Activated T-cell treated with anti-CD3 and anti-CD28 coated beads, Interleukin-2, amount 50 U/mL, for 4 hours (primary cell): ENCODE measurements around the gene CNOT10. TPM values are rescaled to one million over a fixed set of nuclear protein-coding genes. Genes with fewer than 3 reads are reported as not detected.

ENCODE experiments used
- ATAC-seq, 2 donors: fragments of 200-7000 bp; cut with Tn5 transposase; one replicate each; pipeline ENCODE4 v1.10.0; 2021
- DNase-seq: peaks from one replicate; pipeline ENCODE4 v3.0.0-alpha.2; 2020
- H3K27me3 Mint-ChIP-seq: one replicate; pipeline ENCODE4 v1.8.0; 2021; ENCODE audit warnings: low read depth, mixed read lengths
- H3K36me3 Mint-ChIP-seq: one replicate; pipeline ENCODE4 v1.8.0; 2022; ENCODE audit warnings: mixed read lengths; ENCODE audit not compliant: insufficient read depth
- H3K4me1 Mint-ChIP-seq: one replicate; pipeline ENCODE4 v1.8.0; 2021; ENCODE audit warnings: low read depth, mixed read lengths
- H3K4me3 Mint-ChIP-seq: one replicate; pipeline ENCODE4 v1.8.0; 2021; ENCODE audit warnings: mild to moderate bottlenecking, moderate library complexity, mixed read lengths
- H3K9me3 Mint-ChIP-seq: one replicate; pipeline ENCODE4 v1.8.0; 2021; ENCODE audit warnings: mixed read lengths
- total RNA-seq, 3 donors: library from RNA; stranded (reverse); gene quantifications; one replicate each; pipeline ENCODE4 v1.2.1, GENCODE V29; 2021

The CNOT10 gene
- total RNA-seq, 3 donors from 2014 or later = 48.3 to 50.1 (median 48.6) TPM

DNA sequence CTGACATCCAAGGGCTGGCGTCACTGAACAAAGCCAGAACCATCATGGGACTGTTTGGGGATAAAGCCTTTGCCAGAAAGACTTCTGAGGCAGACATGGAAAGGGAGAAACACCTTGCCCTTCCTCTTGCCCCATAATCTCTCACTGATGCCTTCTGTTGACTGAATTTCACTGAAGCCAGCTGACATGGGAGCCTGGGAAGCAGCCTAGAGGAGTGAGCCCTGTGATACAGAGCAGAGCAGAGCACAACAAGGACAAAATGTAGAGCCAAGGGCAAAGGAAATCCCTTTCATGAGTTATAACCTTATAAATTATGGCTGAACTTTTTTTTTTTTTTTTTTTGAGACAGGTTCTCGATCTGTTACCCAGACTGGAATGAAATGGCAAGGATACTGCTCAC, 9.8 kb upstream of the CNOT10 start:
- no peak for DNase-seq
- Mint-ChIP-seq H3K36me3 (no peaks in the 10 kb centered on the region), H3K9me3 (no peaks in the 10 kb centered on the region), H3K4me1 (no peaks in the 10 kb centered on the region), H3K27me3 (peaks cover 1% of the 10 kb centered on the region), H3K4me3 (no peak overlapping the region)
- no peak for ATAC-seq

DNA sequence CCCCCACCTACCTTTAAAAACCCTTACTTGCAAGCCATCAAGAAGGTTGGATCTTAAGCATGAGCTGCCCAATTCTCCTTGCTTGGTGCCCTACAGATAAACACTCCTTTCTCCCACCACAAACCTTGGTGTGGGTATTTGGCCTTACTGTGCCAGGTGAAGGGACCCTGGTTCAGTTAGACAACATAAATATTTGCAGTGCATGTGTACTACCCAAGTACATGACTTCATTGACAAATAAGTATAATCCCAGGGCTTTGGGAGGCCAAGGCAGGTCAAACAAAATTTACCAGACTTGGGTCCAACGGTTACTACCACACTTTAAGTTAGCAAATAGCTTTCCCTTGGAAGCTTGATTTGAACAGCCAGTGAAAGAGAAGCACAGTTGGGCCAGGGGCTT, 9.3 kb upstream of the CNOT10 start:
- no peaks in the 10 kb centered on the region for H3K36me3 Mint-ChIP-seq
- no peak overlapping the region for H3K4me3 Mint-ChIP-seq
- H3K4me1 Mint-ChIP-seq = no peaks in the 10 kb centered on the region
- no peaks in the 10 kb centered on the region for H3K9me3 Mint-ChIP-seq
- H3K27me3 Mint-ChIP-seq = peaks cover 1% of the 10 kb centered on the region
- ATAC-seq = no peak
- DNase-seq = no peak

DNA sequence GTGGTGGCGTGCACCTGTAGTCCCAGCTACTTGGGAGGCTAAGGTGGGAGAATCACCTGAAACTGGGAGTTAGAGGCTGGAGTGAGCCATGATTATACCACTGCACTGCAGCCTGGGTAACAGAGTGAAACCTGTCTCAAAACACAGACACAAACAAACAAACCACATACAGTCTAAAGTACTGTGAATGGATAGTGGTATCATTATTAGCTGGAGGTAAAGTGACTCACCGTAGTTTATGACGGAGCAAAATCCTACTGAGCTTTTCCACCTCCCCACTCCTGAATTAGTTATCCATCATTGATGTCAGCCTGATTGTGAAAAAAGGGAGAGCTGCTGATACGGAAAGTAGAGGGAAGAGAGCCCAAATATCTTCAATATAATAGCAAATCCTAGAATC, 3.2 kb upstream of the CNOT10 start:
- DNase-seq (no peak), ATAC-seq (no peak)
- Mint-ChIP-seq H3K36me3 (no peaks in the 10 kb centered on the region), H3K4me1 (peaks cover 16% of the 10 kb centered on the region), H3K4me3 (no peak overlapping the region), H3K27me3 (no peaks in the 10 kb centered on the region), H3K9me3 (no peaks in the 10 kb centered on the region)

DNA sequence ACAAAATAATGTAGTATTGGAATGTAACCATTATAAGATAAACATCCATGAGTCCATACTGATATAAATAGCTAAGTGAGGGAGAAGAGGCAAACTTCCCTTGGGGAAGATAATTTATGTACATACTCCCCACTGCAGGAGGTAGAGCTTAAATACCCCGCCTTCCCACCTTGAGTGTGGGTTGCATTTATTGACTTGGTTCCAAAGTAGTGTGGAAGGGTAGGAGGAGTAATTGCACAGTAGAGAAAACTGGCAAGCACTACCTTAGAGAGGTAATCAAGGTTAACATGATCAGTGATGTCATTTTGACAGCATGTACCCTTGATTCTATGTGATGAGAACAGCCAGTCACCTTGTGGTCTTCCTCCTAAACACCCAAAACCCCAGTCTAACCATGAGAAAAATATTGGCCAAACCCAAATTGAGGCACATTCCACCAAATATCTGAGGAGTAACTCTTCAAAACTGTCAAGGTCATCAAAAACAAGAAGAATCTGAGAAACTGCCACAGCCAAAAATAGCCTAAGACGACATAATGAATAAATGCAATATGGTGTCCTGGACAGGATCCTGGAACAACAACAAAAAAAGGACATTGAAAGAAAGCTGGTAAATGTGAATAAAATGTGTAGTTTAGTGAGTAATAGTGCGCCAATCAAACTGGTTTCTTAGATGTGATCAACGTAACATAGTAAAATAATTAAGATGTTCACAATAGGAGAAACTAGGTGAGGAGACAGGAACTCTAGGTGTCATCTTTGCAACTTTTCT, 774 bp upstream of the CNOT10 start:
- no peaks in the 10 kb centered on the region for H3K9me3 Mint-ChIP-seq
- ATAC-seq = no peak
- H3K4me3 Mint-ChIP-seq = peak overlapping the region; percentile 94
- DNase-seq = no peak
- peaks cover 26% of the 10 kb centered on the region for H3K4me1 Mint-ChIP-seq
- peaks cover 3% of the 10 kb centered on the region for H3K36me3 Mint-ChIP-seq
- H3K27me3 Mint-ChIP-seq = no peaks in the 10 kb centered on the region

DNA sequence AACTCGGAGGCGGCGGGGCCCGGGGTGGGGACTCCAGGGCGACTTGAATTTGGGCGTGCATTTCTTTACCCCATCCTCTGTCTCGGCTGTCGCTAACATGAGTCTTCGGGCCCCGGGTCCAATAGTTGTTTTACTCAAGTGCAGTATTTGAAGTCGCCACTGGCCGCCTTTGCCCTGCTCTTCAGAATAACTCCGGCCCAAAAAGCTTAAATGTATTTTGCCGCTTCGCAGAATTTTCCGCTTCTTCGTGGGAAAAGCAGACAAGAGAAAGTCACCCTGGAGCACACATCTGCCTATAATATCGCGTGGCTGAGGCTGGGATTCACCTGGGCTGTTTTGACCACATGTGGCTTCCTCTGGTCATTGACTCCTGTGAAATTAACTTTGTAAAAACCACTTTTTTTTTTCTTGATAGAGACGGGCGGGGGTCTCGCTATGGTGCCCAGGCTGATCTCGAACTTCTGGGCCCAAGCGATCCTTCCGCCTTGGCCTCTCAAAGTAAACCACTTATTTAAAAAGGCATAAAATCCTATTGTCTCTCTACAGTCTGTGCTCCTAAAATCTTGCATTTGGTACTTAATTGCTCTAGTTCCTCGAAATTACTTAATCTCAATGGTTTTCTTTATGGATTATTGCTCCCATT, 676 bp downstream of the CNOT10 start:
- DNase-seq (no peak), ATAC-seq (no peak)
- H3K9me3 Mint-ChIP-seq = no peaks in the 10 kb centered on the region
- H3K27me3 Mint-ChIP-seq = no peaks in the 10 kb centered on the region
- peaks cover 32% of the 10 kb centered on the region for H3K4me1 Mint-ChIP-seq
- peaks cover 7% of the 10 kb centered on the region for H3K36me3 Mint-ChIP-seq
- H3K4me3 Mint-ChIP-seq = peak overlapping the region; percentile 94

DNA sequence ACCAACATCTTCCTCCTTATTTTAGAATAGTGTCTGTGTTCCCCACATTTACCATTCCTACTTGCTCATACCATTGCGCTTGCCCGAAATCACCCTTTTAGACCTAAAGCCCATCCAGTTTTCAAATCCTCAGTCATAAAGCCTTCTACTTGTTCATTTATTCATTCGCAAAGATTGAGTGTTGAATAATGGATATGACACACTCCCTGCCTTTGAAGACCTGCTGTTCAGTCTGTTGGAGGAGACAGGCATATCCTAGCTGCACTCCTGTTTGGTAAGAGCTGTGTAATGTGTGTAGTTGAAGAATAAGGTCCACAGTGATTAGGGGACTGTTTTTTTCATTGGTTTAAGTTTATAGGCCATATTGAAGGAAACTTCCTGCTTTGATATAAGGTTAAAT, 1.7 kb downstream of the CNOT10 start:
- H3K4me1 Mint-ChIP-seq = peaks cover 32% of the 10 kb centered on the region
- no peaks in the 10 kb centered on the region for H3K9me3 Mint-ChIP-seq
- H3K4me3 Mint-ChIP-seq = peak overlapping the region; percentile 94
- ATAC-seq (no peak), DNase-seq (no peak)
- no peaks in the 10 kb centered on the region for H3K27me3 Mint-ChIP-seq
- H3K36me3 Mint-ChIP-seq = peaks cover 7% of the 10 kb centered on the region

DNA sequence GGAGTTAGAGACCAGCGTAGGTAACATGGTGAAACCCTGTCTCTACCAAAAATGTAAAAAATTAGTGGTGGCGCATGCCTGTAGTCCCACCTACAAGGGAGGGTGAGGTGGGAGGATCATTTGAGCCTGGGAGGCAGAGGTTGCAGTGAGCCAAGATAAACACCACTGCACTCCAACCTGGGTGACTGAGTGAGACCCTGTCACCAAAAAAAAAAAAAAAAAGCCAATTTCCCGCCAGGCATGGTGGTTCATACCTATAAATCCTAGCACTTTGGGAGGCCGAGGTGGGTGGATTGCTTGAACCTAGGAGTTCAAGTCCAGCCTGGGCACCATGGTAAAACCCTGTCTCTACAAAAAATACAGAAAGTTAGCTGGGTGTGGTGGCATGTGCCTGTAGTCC, 6.9 kb downstream of the CNOT10 start:
- ATAC-seq (no peak), DNase-seq (no peak)
- H3K9me3 Mint-ChIP-seq = no peaks in the 10 kb centered on the region
- no peaks in the 10 kb centered on the region for H3K27me3 Mint-ChIP-seq
- H3K4me1 Mint-ChIP-seq = peaks cover 22% of the 10 kb centered on the region
- H3K36me3 Mint-ChIP-seq = peaks cover 7% of the 10 kb centered on the region
- H3K4me3 Mint-ChIP-seq = no peak overlapping the region

DNA sequence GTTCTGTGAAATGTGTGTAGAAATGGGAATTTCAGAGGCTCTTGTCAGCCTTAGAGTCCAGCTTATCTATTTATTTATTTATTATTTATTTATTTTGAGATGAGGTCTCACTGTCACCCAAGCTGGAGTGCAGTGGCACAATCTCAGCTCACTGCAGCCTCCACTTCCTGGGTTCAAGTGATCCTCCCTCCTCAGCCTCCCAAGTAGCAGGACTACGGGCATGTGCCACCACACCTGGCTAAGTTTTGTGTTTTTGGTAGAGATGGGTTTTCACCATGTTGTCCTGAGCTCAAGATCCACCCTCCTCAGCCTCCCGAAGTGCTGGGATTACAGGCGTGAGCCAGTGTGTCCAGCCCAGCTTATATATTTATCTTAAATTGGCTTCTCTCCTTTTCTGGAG, 11.5 kb downstream of the CNOT10 start:
- no peaks in the 10 kb centered on the region for H3K9me3 Mint-ChIP-seq
- no peak for ATAC-seq
- H3K36me3 Mint-ChIP-seq = peaks cover 9% of the 10 kb centered on the region
- peaks cover 15% of the 10 kb centered on the region for H3K4me1 Mint-ChIP-seq
- DNase-seq = no peak
- H3K4me3 Mint-ChIP-seq = no peak overlapping the region
- H3K27me3 Mint-ChIP-seq = no peaks in the 10 kb centered on the region

DNA sequence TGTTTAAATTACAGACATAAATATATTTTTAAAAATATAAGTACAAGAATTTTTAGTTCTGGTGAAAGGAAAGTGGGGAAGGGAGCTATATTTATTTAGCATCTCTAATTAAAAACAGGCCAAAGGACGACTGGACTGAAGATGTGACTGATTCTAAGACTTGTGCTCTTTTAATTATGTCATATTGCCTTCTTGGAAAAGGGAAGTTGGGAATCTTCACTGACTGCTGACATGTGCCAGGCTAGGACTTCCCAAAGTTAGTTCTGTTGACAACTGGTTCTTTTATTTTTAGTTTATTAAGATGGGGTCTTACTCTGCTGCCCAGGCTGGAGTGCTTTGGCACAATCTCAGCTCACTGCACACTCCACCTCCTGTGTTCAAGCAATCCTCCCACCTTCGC, 13.5 kb downstream of the CNOT10 start:
- H3K9me3 Mint-ChIP-seq = no peaks in the 10 kb centered on the region
- ATAC-seq (no peak), DNase-seq (no peak)
- H3K27me3 Mint-ChIP-seq = no peaks in the 10 kb centered on the region
- H3K4me1 Mint-ChIP-seq = peaks cover 24% of the 10 kb centered on the region
- H3K36me3 Mint-ChIP-seq = peaks cover 13% of the 10 kb centered on the region
- H3K4me3 Mint-ChIP-seq = no peak overlapping the region

DNA sequence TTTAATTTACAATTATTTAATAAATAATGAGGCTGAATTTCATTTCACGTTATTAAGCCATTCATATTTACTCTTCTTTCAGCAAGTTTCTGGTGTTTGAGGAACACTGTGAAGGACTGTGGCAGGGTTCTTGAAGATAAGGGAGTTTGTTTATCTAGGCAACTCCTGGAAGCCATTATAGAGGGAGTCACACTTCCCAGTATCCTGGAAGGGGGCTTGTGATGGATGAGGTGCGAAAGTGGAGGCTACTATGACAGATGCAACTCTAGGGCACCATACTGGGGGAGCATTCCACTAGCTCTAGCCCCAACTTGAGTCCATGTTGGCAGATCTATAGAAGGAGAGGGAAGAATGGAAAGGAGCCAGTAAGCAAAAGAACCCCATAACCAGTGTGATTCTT, 14.4 kb downstream of the CNOT10 start:
- ATAC-seq (no peak), DNase-seq (no peak)

DNA sequence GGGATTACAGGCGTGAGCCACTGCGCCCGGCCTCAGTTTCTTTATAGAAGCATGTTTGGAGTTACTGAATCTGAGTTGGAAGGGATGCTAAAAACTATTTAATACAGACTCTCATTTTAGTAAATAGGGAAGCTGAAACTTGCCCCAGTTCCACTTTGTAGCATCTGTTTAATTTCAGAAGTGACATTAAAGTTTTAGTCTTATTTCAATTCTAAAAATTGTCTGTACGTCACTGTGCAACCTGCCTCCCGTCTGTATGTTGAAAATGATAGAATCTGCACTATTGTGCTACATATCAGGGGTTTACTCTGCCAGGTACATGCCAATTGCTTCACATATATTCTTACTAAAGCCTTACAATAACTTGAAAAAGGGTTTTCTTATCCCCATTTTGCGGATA, 15.3 kb downstream of the CNOT10 start:
- H3K9me3 Mint-ChIP-seq = no peaks in the 10 kb centered on the region
- peaks cover 24% of the 10 kb centered on the region for H3K4me1 Mint-ChIP-seq
- no peak for DNase-seq
- H3K27me3 Mint-ChIP-seq = no peaks in the 10 kb centered on the region
- H3K36me3 Mint-ChIP-seq = peaks cover 14% of the 10 kb centered on the region
- H3K4me3 Mint-ChIP-seq = no peak overlapping the region
- no peak for ATAC-seq

More for the DNA sequence above, 14.4 kb downstream of the CNOT10 start:
- no peaks in the 10 kb centered on the region for H3K9me3 Mint-ChIP-seq
- H3K4me3 Mint-ChIP-seq = no peak overlapping the region
- H3K27me3 Mint-ChIP-seq = no peaks in the 10 kb centered on the region
- H3K36me3 Mint-ChIP-seq = peaks cover 14% of the 10 kb centered on the region
- H3K4me1 Mint-ChIP-seq = peaks cover 25% of the 10 kb centered on the region

DNA sequence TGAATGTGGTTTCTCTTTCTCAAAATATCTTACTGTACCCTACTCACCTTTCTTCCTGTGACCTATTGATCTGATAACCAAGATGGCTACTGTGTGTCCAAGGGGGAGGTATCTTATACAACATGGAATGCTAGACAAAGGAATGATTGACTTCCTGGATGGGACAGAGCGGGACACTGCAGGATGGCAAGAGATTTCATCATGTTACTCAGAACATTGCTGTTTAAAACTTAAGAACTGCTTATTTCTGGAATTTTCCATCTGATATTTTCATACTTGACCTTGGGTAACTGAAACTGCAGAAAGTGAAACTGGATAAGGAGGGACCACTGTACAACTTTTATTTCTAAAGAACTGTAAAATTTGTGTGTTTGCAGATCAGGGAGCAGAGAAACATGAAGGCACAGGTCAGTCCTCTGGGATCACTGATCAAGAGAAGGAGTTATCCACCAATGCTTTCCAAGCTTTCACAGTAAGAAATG, 18.5 kb downstream of the CNOT10 start:
- peaks cover 15% of the 10 kb centered on the region for H3K36me3 Mint-ChIP-seq
- no peaks in the 10 kb centered on the region for H3K9me3 Mint-ChIP-seq
- ATAC-seq (no peak), DNase-seq (no peak)
- H3K4me1 Mint-ChIP-seq = peaks cover 40% of the 10 kb centered on the region
- H3K4me3 Mint-ChIP-seq = no peak overlapping the region
- H3K27me3 Mint-ChIP-seq = no peaks in the 10 kb centered on the region

DNA sequence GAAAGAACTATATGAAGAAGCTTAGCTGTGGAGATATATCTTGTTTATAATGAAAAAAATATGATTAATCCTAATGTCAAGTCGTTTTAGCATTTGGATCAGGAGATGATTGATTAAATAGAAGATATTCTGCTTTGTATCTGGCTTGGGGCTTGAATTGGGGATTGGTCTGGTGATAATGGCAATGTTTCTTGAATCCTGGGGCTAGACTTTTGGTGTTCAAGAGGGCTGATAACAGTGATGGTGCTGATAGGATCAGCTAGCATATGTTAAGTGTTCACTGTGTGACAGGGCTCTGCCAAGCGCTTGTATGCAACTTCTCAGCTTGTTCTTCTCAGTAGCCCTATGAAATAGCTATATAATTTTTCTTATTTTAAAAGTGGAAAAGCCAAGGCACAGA, 20.2 kb downstream of the CNOT10 start:
- no peaks in the 10 kb centered on the region for H3K9me3 Mint-ChIP-seq
- H3K27me3 Mint-ChIP-seq = no peaks in the 10 kb centered on the region
- H3K36me3 Mint-ChIP-seq = peaks cover 19% of the 10 kb centered on the region
- H3K4me1 Mint-ChIP-seq = peaks cover 40% of the 10 kb centered on the region
- no peak for ATAC-seq
- H3K4me3 Mint-ChIP-seq = no peak overlapping the region
- no peak for DNase-seq

DNA sequence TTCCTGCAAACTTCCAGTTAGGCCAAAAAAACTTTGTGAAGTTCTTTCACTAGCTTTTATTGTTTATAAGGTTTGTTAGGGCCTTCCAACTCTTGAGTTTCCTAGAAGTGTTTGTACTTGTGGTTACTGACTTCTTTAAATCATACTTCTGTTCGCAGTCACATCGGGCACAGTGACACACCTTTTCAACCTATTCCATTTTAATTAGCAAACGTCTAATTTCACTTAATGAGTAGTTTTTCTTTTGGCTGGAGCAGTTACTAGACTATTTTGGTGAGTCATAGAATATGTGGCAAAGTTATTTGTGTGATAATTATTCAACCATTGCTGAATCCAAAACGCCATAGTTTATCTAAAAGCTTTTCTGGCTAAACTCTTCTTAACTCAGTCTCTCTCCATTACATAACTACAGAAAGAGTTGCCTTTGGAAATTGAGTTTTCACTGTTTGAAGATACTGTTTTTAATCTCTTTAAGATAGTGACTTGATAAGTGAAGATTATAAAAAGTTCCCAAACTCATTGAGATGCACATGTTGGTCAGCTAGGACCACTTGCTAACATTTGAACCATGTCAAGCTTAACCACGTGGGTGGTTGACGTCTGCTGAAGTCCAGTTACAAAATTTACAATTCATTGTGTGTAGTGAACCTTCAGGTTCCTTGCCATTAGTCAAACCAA, 21.5 kb downstream of the CNOT10 start:
- Mint-ChIP-seq H3K9me3 (no peaks in the 10 kb centered on the region), H3K4me3 (no peak overlapping the region), H3K27me3 (no peaks in the 10 kb centered on the region), H3K36me3 (peaks cover 25% of the 10 kb centered on the region), H3K4me1 (peaks cover 37% of the 10 kb centered on the region)
- DNase-seq (no peak), ATAC-seq (peak in 1 of 2 donors; percentile 37)

DNA sequence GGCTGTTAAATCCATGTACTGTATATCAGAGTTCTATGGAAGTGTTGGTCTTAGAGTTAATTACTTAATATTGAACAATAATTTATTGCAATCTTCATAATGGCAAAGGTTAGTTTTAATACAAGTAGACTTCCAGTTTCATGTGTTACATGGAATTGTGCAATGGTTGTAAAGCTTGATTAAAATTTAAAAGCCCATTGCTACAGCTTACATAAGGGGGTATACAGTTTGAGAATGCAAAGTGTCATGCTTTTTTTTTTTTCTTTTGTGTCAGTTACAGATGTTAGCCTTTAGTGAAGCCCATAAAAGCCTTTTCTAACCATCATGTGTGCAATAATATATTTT, 22.0 kb downstream of the CNOT10 start:
- Mint-ChIP-seq H3K4me1 (peaks cover 36% of the 10 kb centered on the region), H3K9me3 (no peaks in the 10 kb centered on the region), H3K36me3 (peaks cover 27% of the 10 kb centered on the region), H3K4me3 (no peak overlapping the region), H3K27me3 (no peaks in the 10 kb centered on the region)
- ATAC-seq = no peak
- no peak for DNase-seq
